ENCODE data around the gene APOBEC3A.
"Not testable (repeated sequence)": the region's sequence is repeated elsewhere in the genome, so short reads cannot be mapped to it uniquely, and the experiment has no call there.

The APOBEC3A gene

GRCh38 chr22:38943882-38944281 is 13.5 kb upstream of the APOBEC3A start:
- DNase-seq, result no peak

GRCh38 chr22:38944653-38945052 is 12.8 kb upstream of the APOBEC3A start:
- DNase-seq, result no peak

GRCh38 chr22:38945706-38946338 is 11.6 kb upstream of the APOBEC3A start:
- not testable (repeated sequence) for DNase-seq

- no peak for DNase-seq
Measured at GRCh38 chr22:38946771-38947170, 10.6 kb upstream of the APOBEC3A start.

- no peak for DNase-seq
Measured at GRCh38 chr22:38947321-38948140, 9.9 kb upstream of the APOBEC3A start.

- DNase-seq, result no peak
Measured at GRCh38 chr22:38948181-38948940, 9.0 kb upstream of the APOBEC3A start.

- no peak for DNase-seq
Measured at GRCh38 chr22:38949889-38950405, 7.5 kb upstream of the APOBEC3A start.

GRCh38 chr22:38950527-38951295 is 6.7 kb upstream of the APOBEC3A start:
- no peak for DNase-seq

GRCh38 chr22:38951734-38952133 is 5.7 kb upstream of the APOBEC3A start:
- no peak for DNase-seq

GRCh38 chr22:38952281-38952993 is 5.0 kb upstream of the APOBEC3A start:
- no peak for DNase-seq

- DNase-seq, result no peak
Measured at GRCh38 chr22:38953091-38953490, 4.3 kb upstream of the APOBEC3A start.

GRCh38 chr22:38953577-38954413 is 3.6 kb upstream of the APOBEC3A start:
- DNase-seq, result no peak

- DNase-seq, result no peak
Measured at GRCh38 chr22:38954414-38955043, 2.9 kb upstream of the APOBEC3A start.

- no peak for DNase-seq
Measured at GRCh38 chr22:38955250-38955905, 2.0 kb upstream of the APOBEC3A start.

- DNase-seq, result no peak
Measured at GRCh38 chr22:38955926-38956325, 1.5 kb upstream of the APOBEC3A start.

GRCh38 chr22:38956551-38956950 is 858 bp upstream of the APOBEC3A start:
- no peak for DNase-seq

- no peak for DNase-seq
Measured at GRCh38 chr22:38957808-38958650, 620 bp downstream of the APOBEC3A start.

GRCh38 chr22:38958651-38958943 is 1.2 kb downstream of the APOBEC3A start:
- DNase-seq, result not testable (repeated sequence)

GRCh38 chr22:38959590-38959989 is 2.2 kb downstream of the APOBEC3A start:
- DNase-seq, result no peak
